ENCODE data around the gene PPWD1. TPM values are rescaled to one million over a fixed set of nuclear protein-coding genes. Genes with fewer than 3 reads are reported as not detected.

The PPWD1 gene
- total RNA-seq, 1 experiment from 2014 or later = 83.3 TPM

DNA sequence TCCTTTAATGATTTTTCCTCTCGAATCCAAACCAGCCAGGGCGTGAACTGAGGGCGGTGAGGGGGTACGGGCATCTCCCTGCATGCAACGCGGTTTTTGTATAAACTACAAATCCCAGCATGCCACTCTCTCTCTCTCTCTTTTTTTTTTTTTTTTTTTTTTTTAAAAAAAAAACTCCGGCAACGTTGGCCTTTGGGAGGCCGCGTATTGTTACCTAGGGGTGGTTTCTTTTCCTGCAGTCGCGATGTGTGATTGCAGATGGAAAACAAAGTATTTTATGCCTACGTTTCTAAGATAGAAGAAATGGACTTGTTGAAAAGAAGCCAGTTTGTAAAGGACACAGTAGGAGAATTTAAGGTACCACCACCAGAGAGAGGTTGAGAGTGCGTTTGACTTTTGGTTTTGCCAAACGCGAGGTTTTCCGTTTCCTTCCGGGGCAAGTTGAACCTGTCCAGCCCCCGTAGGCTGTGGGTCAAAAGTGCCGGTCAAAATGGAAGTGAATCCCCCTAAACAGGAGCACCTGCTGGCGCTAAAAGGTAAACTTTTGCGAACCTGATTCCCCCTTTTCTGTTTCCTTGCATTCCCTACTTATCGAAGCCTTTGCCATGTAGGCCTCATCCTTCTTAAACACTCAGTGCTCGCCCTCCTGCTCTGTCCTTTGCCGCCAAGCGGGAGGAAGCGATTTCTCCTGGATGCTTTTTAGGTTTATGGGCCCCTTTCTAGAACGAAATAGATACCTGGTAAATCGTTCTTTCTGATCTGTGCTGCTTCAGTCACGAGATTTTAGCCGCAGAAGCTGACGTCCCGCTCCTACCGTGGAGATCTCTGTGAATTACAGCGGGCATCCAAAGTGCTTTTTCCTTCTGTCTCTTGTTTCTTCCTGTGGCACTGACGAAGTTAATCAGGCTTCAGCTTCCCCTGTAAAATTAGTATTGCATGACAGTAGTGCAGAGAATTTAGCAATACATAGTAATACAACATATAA is 61.8 kb downstream of the PPWD1 start, which contains the start of the genes SHLD3 and TRAPPC13:
Gene SHLD3 (plus strand): TSS at position 457 of the 985 bp plus-strand sequence. CDS start 4,561 bp downstream, outside the sequence.
Gene TRAPPC13 (plus strand): TSS at position 457 of the 985 bp plus-strand sequence. CDS start 34 bp downstream, at position 491.
- peaks cover 9% of the 10 kb centered on the region; the same call in 1 of the 2 replicates for H4K20me1 ChIP-seq (ENCODE audit: insufficient read depth, low read depth, low read length)
- peak; percentile 97 for DNase-seq
- no peaks in the 10 kb centered on the region for H3K9me3 ChIP-seq (ENCODE audit: low read length)
- H3K4me3 ChIP-seq (ENCODE audit: low read length) = peak within 1 kb of the TSS; percentile 76
- peaks cover 29% of the 10 kb centered on the region for H3K4me1 ChIP-seq (ENCODE audit: low read length)
- H3K9ac ChIP-seq (ENCODE audit: low read length) = peak within 1 kb of the TSS; percentile 91
- peak within 1 kb of the TSS; percentile 95 for H3K4me2 ChIP-seq (ENCODE audit: low read depth, low read length, poor library complexity, severe bottlenecking)
- peaks cover 18% of the 10 kb centered on the region; the same call in 1 of the 2 replicates for H3K36me3 ChIP-seq (ENCODE audit: insufficient read depth, low read length)
- peaks cover 92% of the 10 kb centered on the region for H3K79me2 ChIP-seq (ENCODE audit: low read length)
- H3K27me3 ChIP-seq (ENCODE audit: low read length) = no peaks in the 10 kb centered on the region
- no peaks in the 10 kb centered on the region for H3K9me2 ChIP-seq (replicated peaks; ENCODE audit: insufficient read depth, low read length)
- peak within 1 kb of the TSS; percentile 81 for H3K27ac ChIP-seq (ENCODE audit: low read length)
- peak within 1 kb of the TSS; percentile 84 for H2AFZ ChIP-seq (ENCODE audit: low read length)

DNA sequence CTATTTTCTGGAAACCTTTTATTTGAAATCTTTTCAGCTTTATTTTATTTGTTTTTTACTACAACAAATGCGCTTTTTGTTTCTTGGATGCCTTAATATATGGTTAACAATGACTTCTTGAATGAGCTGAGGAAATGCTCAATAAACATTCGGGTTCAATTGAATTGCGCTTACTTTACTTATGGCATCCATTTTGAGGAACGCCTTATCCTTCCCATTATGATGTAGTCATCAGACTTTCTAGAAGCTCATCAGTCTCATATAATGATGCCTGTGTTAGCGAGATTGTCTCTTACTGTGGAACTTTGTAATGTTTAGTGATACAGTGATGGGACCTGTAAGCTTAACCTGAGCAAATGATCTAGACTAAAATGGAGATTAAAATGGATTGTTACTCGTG is 62.6 kb downstream of the PPWD1 start:
- H2AFZ ChIP-seq (ENCODE audit: low read length) = no peak overlapping the region
- H3K9ac ChIP-seq (ENCODE audit: low read length) = peak overlapping the region; percentile 91

DNA sequence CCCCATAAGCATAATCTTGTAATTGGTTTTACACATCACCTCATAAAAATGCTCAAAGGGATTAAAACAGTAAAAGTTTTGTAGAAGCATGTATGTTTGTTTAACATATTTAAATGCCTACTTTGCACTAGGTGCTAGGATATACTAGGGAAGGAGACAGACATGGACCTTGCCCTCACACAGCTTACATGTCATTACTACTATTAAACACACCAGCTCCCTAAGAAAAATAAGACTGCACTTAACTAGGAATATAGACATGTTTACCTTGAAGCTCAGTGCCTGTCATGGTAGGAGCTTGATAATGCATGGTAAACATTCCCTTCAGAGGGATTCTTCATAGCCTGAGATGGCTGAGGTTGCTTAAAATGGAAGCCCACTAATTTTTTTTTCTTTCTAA is 67.9 kb downstream of the PPWD1 start:
- Histone ChIP-seq H4K20me1 (ENCODE audit: insufficient read depth, low read depth, low read length) (no peaks in the 10 kb centered on the region), H3K9ac (ENCODE audit: low read length) (no peak overlapping the region), H3K79me2 (ENCODE audit: low read length) (peaks cover 80% of the 10 kb centered on the region), H3K36me3 (ENCODE audit: insufficient read depth, low read length) (peaks cover 18% of the 10 kb centered on the region), H2AFZ (ENCODE audit: low read length) (no peak overlapping the region), H3K9me3 (ENCODE audit: low read length) (no peaks in the 10 kb centered on the region), H3K4me2 (ENCODE audit: low read depth, low read length, poor library complexity, severe bottlenecking) (no peak overlapping the region), H3K4me1 (ENCODE audit: low read length) (peaks cover 6% of the 10 kb centered on the region), H3K9me2 (replicated peaks; ENCODE audit: insufficient read depth, low read length) (no peaks in the 10 kb centered on the region), H3K27me3 (ENCODE audit: low read length) (no peaks in the 10 kb centered on the region), H3K4me3 (ENCODE audit: low read length) (no peak overlapping the region), H3K27ac (ENCODE audit: low read length) (no peak overlapping the region)
- no peak for DNase-seq

More for the DNA sequence above, 62.6 kb downstream of the PPWD1 start:
- Histone ChIP-seq H3K9me3 (ENCODE audit: low read length) (no peaks in the 10 kb centered on the region), H3K4me1 (ENCODE audit: low read length) (peaks cover 25% of the 10 kb centered on the region), H3K4me2 (ENCODE audit: low read depth, low read length, poor library complexity, severe bottlenecking) (peak overlapping the region; percentile 95), H3K36me3 (ENCODE audit: insufficient read depth, low read length) (peaks cover 15% of the 10 kb centered on the region; the same call in 1 of the 2 replicates), H4K20me1 (ENCODE audit: insufficient read depth, low read depth, low read length) (peaks cover 9% of the 10 kb centered on the region; the same call in 1 of the 2 replicates), H3K9me2 (replicated peaks; ENCODE audit: insufficient read depth, low read length) (no peaks in the 10 kb centered on the region), H3K27me3 (ENCODE audit: low read length) (no peaks in the 10 kb centered on the region), H3K79me2 (ENCODE audit: low read length) (peaks cover 92% of the 10 kb centered on the region), H3K4me3 (ENCODE audit: low read length) (peak overlapping the region; percentile 76), H3K27ac (ENCODE audit: low read length) (peak overlapping the region; percentile 81)
- peak; percentile 46 for DNase-seq

Small RNAs within 50 kb of the gene (small RNA-seq; reads per million reads assigned to genes)
- not detected for gene RNU6-540P

Other genes starting within 250 kb of the PPWD1 start
- 2.6 TPM in 2 replicates for gene ADAMTS6, start 81.4 kb upstream of the PPWD1 start, total RNA-seq (2014; rRNA removed; shearing (Covaris generic); ENCODE audit: low replicate concordance)
- 31.5 and 86.4 TPM in 2 replicates for gene CENPK, start 128 bp upstream of the PPWD1 start, total RNA-seq (2014; rRNA removed; shearing (Covaris generic); ENCODE audit: low replicate concordance)
- 32.1 and 44.1 TPM in 2 replicates for gene TRIM23, start 61.0 kb downstream of the PPWD1 start, total RNA-seq (2014; rRNA removed; shearing (Covaris generic); ENCODE audit: low replicate concordance)
- gene SHLD3, start 61.7 kb downstream of the PPWD1 start, total RNA-seq (2014; rRNA removed; shearing (Covaris generic); ENCODE audit: low replicate concordance) = 5.1 and 7.0 TPM in 2 replicates
- 31.5 and 51.3 TPM in 2 replicates for gene TRAPPC13, start 61.7 kb downstream of the PPWD1 start, total RNA-seq (2014; rRNA removed; shearing (Covaris generic); ENCODE audit: low replicate concordance)
- gene SGTB, start 158.8 kb downstream of the PPWD1 start, total RNA-seq (2014; rRNA removed; shearing (Covaris generic); ENCODE audit: low replicate concordance) = 7.4 and 10.2 TPM in 2 replicates
- 29.1 and 46.5 TPM in 2 replicates for gene NLN, start 158.9 kb downstream of the PPWD1 start, total RNA-seq (2014; rRNA removed; shearing (Covaris generic); ENCODE audit: low replicate concordance)

Data from Karpas-422 (cell line).